Hepatocyte (in vitro differentiated cells): Measurements from ENCODE around the gene WDR19. TPM values are rescaled to one million over a fixed set of nuclear protein-coding genes. Genes with fewer than 3 reads are reported as not detected.

Experiments
- DNase-seq: peaks from one replicate; pipeline ENCODE4 v3.0.0-alpha.2; 2016; ENCODE audit warnings: low spot score
- H2AFZ ChIP-seq: fragments of 200-600 bp; sonication (generic); 2 replicates; pipeline ENCODE4 v1.6.0; 2016; ENCODE audit warnings: antibody characterized with exemption, mild to moderate bottlenecking
- H3K27ac ChIP-seq: fragments of 200-600 bp; sonication (generic); 2 replicates; pipeline ENCODE4 v1.5.1; 2016; ENCODE audit warnings: mild to moderate bottlenecking
- H3K27me3 ChIP-seq: fragments of 200-600 bp; sonication (generic); 2 replicates; pipeline ENCODE4 v1.6.1; 2016
- H3K36me3 ChIP-seq: fragments of 200-600 bp; sonication (generic); replicated peaks from 2 replicates; pipeline ENCODE4 v1.5.1; 2016; ENCODE audit warnings: low read depth; ENCODE audit not compliant: insufficient read depth
- H3K4me1 ChIP-seq: fragments of 200-600 bp; sonication (generic); 2 replicates; pipeline ENCODE4 v1.5.1; 2016; ENCODE audit warnings: mild to moderate bottlenecking, moderate library complexity; ENCODE audit not compliant: insufficient read depth
- H3K4me2 ChIP-seq: fragments of 200-600 bp; sonication (generic); 2 replicates; pipeline ENCODE4 v1.6.0; 2016
- H3K4me3 ChIP-seq: fragments of 200-600 bp; sonication (generic); 2 replicates; pipeline ENCODE4 v1.5.1; 2016; ENCODE audit warnings: mild to moderate bottlenecking
- H3K79me2 ChIP-seq: fragments of 200-600 bp; sonication (generic); 2 replicates; pipeline ENCODE4 v1.6.0; 2017; ENCODE audit warnings: mild to moderate bottlenecking
- H3K9me2 ChIP-seq: fragments of 200-600 bp; sonication (generic); replicated peaks from 2 replicates; pipeline ENCODE4 v1.6.0; 2017; ENCODE audit warnings: mild to moderate bottlenecking; ENCODE audit not compliant: insufficient read depth
- H3K9me3 ChIP-seq: fragments of 200-600 bp; sonication (generic); 2 replicates; pipeline ENCODE4 v1.5.1; 2016; ENCODE audit warnings: low read depth, mild to moderate bottlenecking
- H4K20me1 ChIP-seq: fragments of 200-600 bp; sonication (generic); 2 replicates; pipeline ENCODE4 v1.6.0; 2016; ENCODE audit warnings: mild to moderate bottlenecking; ENCODE audit not compliant: insufficient read depth, poor library complexity, severe bottlenecking
- EZH2 ChIP-seq: fragments of 200-600 bp; sonication (generic); IDR thresholded peaks from 2 replicates; pipeline ENCODE4 v1.6.1; 2016; ENCODE audit warnings: antibody characterized with exemption, mild to moderate bottlenecking, borderline replicate concordance
- EZH2phosphoT487 ChIP-seq: fragments of 200-600 bp; sonication (generic); IDR thresholded peaks from one replicate; pipeline ENCODE4 v1.6.1; 2018; ENCODE audit warnings: antibody characterized with exemption, mild to moderate bottlenecking, low read depth, moderate library complexity; ENCODE audit not compliant: unreplicated experiment, severe bottlenecking
- WGBS: methylation state at CpG from one replicate; pipeline ENCODE4 v1.1.6; 2016; ENCODE audit warnings: low lambda C conversion rate; ENCODE audit errors: missing lambda C conversion rate; 5-methylcytosine and 5-hydroxymethylcytosine counted together
- polyA plus RNA-seq: library from polyadenylated mRNA; unstranded; fragments of >200 nt; fragmentation: Nextera tagmentation; extraction: Ambion mirVana; gene quantifications from 2 replicates; pipeline ENCODE4 v1.2.1, GENCODE V29; 2016
- total RNA-seq: library from RNA; depleted of rRNA; stranded (reverse); fragments of >200 nt; gene quantifications from 2 replicates; pipeline ENCODE4 v1.2.3, GENCODE V29; 2014
- TF ChIP-seq, protein P1 (sequence below): fragments of 200-600 bp; sonication (generic); IDR thresholded peaks from 2 replicates; pipeline ENCODE4 v1.5.1; 2016; ENCODE audit warnings: antibody characterized with exemption, mild to moderate bottlenecking; ENCODE audit not compliant: poor library complexity

The WDR19 gene
- total and polyA plus RNA-seq, 2 experiments from 2014 or later = 13.6 to 30.3 TPM

DNA sequence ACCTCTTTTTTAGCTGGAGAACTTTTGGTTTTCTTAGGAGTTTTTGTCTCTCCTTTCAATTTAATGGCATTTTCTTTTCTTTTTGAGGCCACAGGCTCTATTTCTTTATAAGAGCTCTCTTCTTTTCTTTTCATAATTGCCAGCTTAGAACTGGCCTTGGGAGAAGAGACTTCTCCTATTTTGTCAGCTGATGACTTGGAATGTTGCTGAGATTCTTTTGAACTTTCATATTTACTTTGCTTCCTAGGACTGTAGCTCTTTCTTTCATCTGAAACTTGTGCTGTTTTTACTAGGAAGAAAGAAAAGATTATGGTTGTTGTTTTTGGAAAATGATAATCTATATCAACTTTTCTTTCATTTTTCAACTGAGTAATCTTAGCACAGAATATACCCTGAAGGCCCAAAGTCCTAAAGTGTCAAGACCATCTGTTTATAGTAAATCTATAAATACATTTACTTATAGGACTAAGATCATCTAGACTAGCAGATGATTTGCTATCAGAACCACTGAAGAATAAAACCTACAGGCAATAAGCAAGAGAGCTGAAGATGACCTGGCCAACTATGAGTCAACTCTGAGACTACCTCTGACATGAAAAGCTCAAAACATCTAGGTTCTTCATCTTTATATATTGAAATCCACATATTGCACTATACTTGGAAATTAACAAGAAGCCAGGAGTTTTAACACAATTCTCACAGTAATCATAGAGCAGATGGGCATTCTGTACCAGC, 138.2 kb downstream of the WDR19 start:
- Histone ChIP-seq H3K9me2 (no peaks in the 10 kb centered on the region), H3K4me1 (no peaks in the 10 kb centered on the region), H4K20me1 (no peaks in the 10 kb centered on the region), H3K27me3 (no peaks in the 10 kb centered on the region), H3K27ac (peak overlapping the region; percentile 50), H3K36me3 (no peaks in the 10 kb centered on the region), H2AFZ (no peak overlapping the region), H3K9me3 (no peaks in the 10 kb centered on the region), H3K4me2 (no peak overlapping the region), H3K79me2 (no peaks in the 10 kb centered on the region), H3K4me3 (no peak overlapping the region)
- no peak for DNase-seq
- TF ChIP-seq, protein P1, sequence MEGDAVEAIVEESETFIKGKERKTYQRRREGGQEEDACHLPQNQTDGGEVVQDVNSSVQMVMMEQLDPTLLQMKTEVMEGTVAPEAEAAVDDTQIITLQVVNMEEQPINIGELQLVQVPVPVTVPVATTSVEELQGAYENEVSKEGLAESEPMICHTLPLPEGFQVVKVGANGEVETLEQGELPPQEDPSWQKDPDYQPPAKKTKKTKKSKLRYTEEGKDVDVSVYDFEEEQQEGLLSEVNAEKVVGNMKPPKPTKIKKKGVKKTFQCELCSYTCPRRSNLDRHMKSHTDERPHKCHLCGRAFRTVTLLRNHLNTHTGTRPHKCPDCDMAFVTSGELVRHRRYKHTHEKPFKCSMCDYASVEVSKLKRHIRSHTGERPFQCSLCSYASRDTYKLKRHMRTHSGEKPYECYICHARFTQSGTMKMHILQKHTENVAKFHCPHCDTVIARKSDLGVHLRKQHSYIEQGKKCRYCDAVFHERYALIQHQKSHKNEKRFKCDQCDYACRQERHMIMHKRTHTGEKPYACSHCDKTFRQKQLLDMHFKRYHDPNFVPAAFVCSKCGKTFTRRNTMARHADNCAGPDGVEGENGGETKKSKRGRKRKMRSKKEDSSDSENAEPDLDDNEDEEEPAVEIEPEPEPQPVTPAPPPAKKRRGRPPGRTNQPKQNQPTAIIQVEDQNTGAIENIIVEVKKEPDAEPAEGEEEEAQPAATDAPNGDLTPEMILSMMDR = no peak
- TF ChIP-seq EZH2phosphoT487 (no peak), EZH2 (no peak)

DNA sequence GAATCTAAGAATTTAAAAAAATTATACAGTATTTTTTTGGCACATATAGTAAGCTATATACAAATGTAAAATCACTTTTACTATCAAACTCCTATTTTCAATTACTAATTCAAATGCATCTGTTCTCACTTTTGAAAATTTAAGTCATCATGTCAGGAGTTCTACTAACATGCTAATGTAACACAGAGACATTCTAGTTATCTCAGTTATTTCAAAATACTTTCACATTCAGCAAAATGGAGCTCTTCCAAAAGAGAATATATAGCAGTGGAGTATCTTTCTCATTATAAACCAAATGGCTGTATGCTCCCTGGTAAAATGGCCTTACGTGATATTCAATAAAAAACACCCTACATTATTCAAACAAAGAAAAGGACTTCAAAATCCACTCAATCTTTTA, 141.5 kb downstream of the WDR19 start:
- DNase-seq = no peak
- no peak overlapping the region for H2AFZ ChIP-seq
- H3K9me2 ChIP-seq = no peaks in the 10 kb centered on the region
- H3K36me3 ChIP-seq = no peaks in the 10 kb centered on the region
- no peak for TF ChIP-seq EZH2
- TF ChIP-seq, protein P1 = no peak
- TF ChIP-seq EZH2phosphoT487 = no peak
- WGBS = 100% methylated on average over 1 of the region's 1 CpG
- H3K4me3 ChIP-seq = no peak overlapping the region
- H3K27ac ChIP-seq = peak overlapping the region; percentile 43
- peaks cover 14% of the 10 kb centered on the region for H3K79me2 ChIP-seq
- H3K4me2 ChIP-seq = no peak overlapping the region
- H4K20me1 ChIP-seq = no peaks in the 10 kb centered on the region
- H3K9me3 ChIP-seq = no peaks in the 10 kb centered on the region
- H3K4me1 ChIP-seq = no peaks in the 10 kb centered on the region
- no peaks in the 10 kb centered on the region for H3K27me3 ChIP-seq

DNA sequence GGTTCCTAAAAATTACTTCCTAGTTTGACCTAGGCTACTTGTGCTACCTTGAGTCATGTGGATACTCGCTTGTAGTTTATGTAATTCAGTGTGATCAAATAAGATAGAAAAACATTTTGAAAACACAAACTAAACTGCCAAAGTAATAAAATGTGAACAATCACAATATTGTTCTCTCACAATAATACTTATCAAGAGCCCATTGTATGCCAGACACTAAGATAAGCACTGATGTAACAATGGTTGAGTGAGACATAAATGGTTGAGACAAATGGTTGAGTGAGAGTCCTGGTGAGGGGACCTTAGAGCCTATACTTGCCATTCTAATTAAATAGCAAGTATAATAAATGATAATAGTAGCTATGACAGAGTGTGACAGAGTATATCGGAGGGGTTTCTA, 142.1 kb downstream of the WDR19 start:
- no peak overlapping the region for H3K4me2 ChIP-seq
- no peak overlapping the region for H3K4me3 ChIP-seq
- H3K36me3 ChIP-seq = no peaks in the 10 kb centered on the region
- peaks cover 18% of the 10 kb centered on the region for H3K79me2 ChIP-seq
- H2AFZ ChIP-seq = no peak overlapping the region
- H3K9me3 ChIP-seq = no peaks in the 10 kb centered on the region
- peak overlapping the region; percentile 43 for H3K27ac ChIP-seq
- no peaks in the 10 kb centered on the region for H3K27me3 ChIP-seq
- no peak for DNase-seq
- TF ChIP-seq, protein P1 = no peak
- TF ChIP-seq EZH2phosphoT487 (no peak), EZH2 (no peak)
- H4K20me1 ChIP-seq = no peaks in the 10 kb centered on the region
- 90% methylated on average over 2 of the region's 2 CpGs for WGBS
- no peaks in the 10 kb centered on the region for H3K9me2 ChIP-seq
- H3K4me1 ChIP-seq = no peaks in the 10 kb centered on the region
